ENCODE data around the gene ITGA2B.
"Not testable (repeated sequence)": the region's sequence is repeated elsewhere in the genome, so short reads cannot be mapped to it uniquely, and the experiment has no call there.

Gene ITGA2B

GRCh38 chr17:44396946-44397345, 7.5 kb upstream of the ITGA2B start:
- no peaks in the 10 kb centered on the region for H3K9me2 ChIP-seq (ENCODE audit: low read depth, low read length)
- H3K79me2 ChIP-seq (ENCODE audit: insufficient read depth, low read length), result no peaks in the 10 kb centered on the region
- H3K9me3 ChIP-seq (ENCODE audit: low read length), result no peaks in the 10 kb centered on the region
- H3K27me3 ChIP-seq (ENCODE audit: insufficient read depth, low read length), result no peaks in the 10 kb centered on the region
- no peak overlapping the region for H2AFZ ChIP-seq (ENCODE audit: low read length)
- no peak overlapping the region for H3K4me2 ChIP-seq (ENCODE audit: low read length)
- TF ChIP-seq EZH2 (IDR thresholded peaks at IDR 0.05; ENCODE audit: borderline replicate concordance, low read length), result no peak
- TF ChIP-seq CTCF (IDR thresholded peaks at IDR 0.05; ENCODE audit: low read length), result no peak
- no peaks in the 10 kb centered on the region for H3K4me1 ChIP-seq (ENCODE audit: insufficient read depth, low read length, severe bottlenecking)
- no peaks in the 10 kb centered on the region for H3F3A ChIP-seq (ENCODE audit: insufficient read depth, low read length)
- no peak overlapping the region for H3K4me3 ChIP-seq (ENCODE audit: low read depth, low read length, poor library complexity, severe bottlenecking)
- H4K20me1 ChIP-seq (ENCODE audit: insufficient read depth, low read length), result no peaks in the 10 kb centered on the region
- H3K27ac ChIP-seq (ENCODE audit: low read depth, low read length, poor library complexity, severe bottlenecking), result no peak overlapping the region
- H3K9ac ChIP-seq (ENCODE audit: low read length), result no peak overlapping the region
- peaks cover 45% of the 10 kb centered on the region for H3K36me3 ChIP-seq (ENCODE audit: insufficient read depth, low read length)

GRCh38 chr17:44394833-44395232, 5.4 kb upstream of the ITGA2B start:
- no peak overlapping the region for H2AFZ ChIP-seq (ENCODE audit: low read length)
- H3K9me2 ChIP-seq (ENCODE audit: low read depth, low read length), result no peaks in the 10 kb centered on the region
- no peaks in the 10 kb centered on the region for H4K20me1 ChIP-seq (ENCODE audit: insufficient read depth, low read length)
- TF ChIP-seq CTCF (IDR thresholded peaks at IDR 0.05; ENCODE audit: low read length) (no peak), EZH2 (IDR thresholded peaks at IDR 0.05; ENCODE audit: borderline replicate concordance, low read length) (no peak)
- H3K4me1 ChIP-seq (ENCODE audit: insufficient read depth, low read length, severe bottlenecking), result no peaks in the 10 kb centered on the region
- H3K27ac ChIP-seq (ENCODE audit: low read depth, low read length, poor library complexity, severe bottlenecking), result no peak overlapping the region
- H3K4me3 ChIP-seq (ENCODE audit: low read depth, low read length, poor library complexity, severe bottlenecking), result no peak overlapping the region
- no peak overlapping the region for H3K4me2 ChIP-seq (ENCODE audit: low read length)
- H3K9me3 ChIP-seq (ENCODE audit: low read length), result no peaks in the 10 kb centered on the region
- no peak overlapping the region for H3K9ac ChIP-seq (ENCODE audit: low read length)
- no peaks in the 10 kb centered on the region for H3K27me3 ChIP-seq (ENCODE audit: insufficient read depth, low read length)
- no peaks in the 10 kb centered on the region for H3K79me2 ChIP-seq (ENCODE audit: insufficient read depth, low read length)
- H3K36me3 ChIP-seq (ENCODE audit: insufficient read depth, low read length), result peaks cover 27% of the 10 kb centered on the region
- H3F3A ChIP-seq (ENCODE audit: insufficient read depth, low read length), result no peaks in the 10 kb centered on the region

GRCh38 chr17:44394112-44394511, 4.7 kb upstream of the ITGA2B start:
- H3K9me2 ChIP-seq (ENCODE audit: low read depth, low read length); H3K27me3 ChIP-seq (ENCODE audit: insufficient read depth, low read length); H3K79me2 ChIP-seq (ENCODE audit: insufficient read depth, low read length); H3K4me2 ChIP-seq (ENCODE audit: low read length); H3K4me1 ChIP-seq (ENCODE audit: insufficient read depth, low read length, severe bottlenecking); H3K27ac ChIP-seq (ENCODE audit: low read depth, low read length, poor library complexity, severe bottlenecking); H4K20me1 ChIP-seq (ENCODE audit: insufficient read depth, low read length); H3F3A ChIP-seq (ENCODE audit: insufficient read depth, low read length); H2AFZ ChIP-seq (ENCODE audit: low read length); H3K9me3 ChIP-seq (ENCODE audit: low read length); H3K9ac ChIP-seq (ENCODE audit: low read length); H3K4me3 ChIP-seq (ENCODE audit: low read depth, low read length, poor library complexity, severe bottlenecking): not testable (repeated sequence)
- peaks cover 20% of the 10 kb centered on the region for H3K36me3 ChIP-seq (ENCODE audit: insufficient read depth, low read length)

- H3F3A ChIP-seq (ENCODE audit: insufficient read depth, low read length), result no peaks in the 10 kb centered on the region
- no peak overlapping the region for H3K27ac ChIP-seq (ENCODE audit: low read depth, low read length, poor library complexity, severe bottlenecking)
- H3K9ac ChIP-seq (ENCODE audit: low read length), result no peak overlapping the region
- no peak for TF ChIP-seq EZH2 (IDR thresholded peaks at IDR 0.05; ENCODE audit: borderline replicate concordance, low read length)
- no peak for TF ChIP-seq CTCF (IDR thresholded peaks at IDR 0.05; ENCODE audit: low read length)
- no peaks in the 10 kb centered on the region for H3K9me3 ChIP-seq (ENCODE audit: low read length)
- H3K4me2 ChIP-seq (ENCODE audit: low read length), result no peak overlapping the region
- H4K20me1 ChIP-seq (ENCODE audit: insufficient read depth, low read length), result no peaks in the 10 kb centered on the region
- no peaks in the 10 kb centered on the region for H3K36me3 ChIP-seq (ENCODE audit: insufficient read depth, low read length)
- no peak overlapping the region for H2AFZ ChIP-seq (ENCODE audit: low read length)
- no peaks in the 10 kb centered on the region for H3K9me2 ChIP-seq (ENCODE audit: low read depth, low read length)
- no peak overlapping the region for H3K4me3 ChIP-seq (ENCODE audit: low read depth, low read length, poor library complexity, severe bottlenecking)
- H3K4me1 ChIP-seq (ENCODE audit: insufficient read depth, low read length, severe bottlenecking), result peaks cover 4% of the 10 kb centered on the region
- no peaks in the 10 kb centered on the region for H3K27me3 ChIP-seq (ENCODE audit: insufficient read depth, low read length)
- no peaks in the 10 kb centered on the region for H3K79me2 ChIP-seq (ENCODE audit: insufficient read depth, low read length)
Measured at GRCh38 chr17:44390250-44390870, 911 bp upstream of the ITGA2B start.
